GM12891 (cell line): Measurements from ENCODE around the gene LRRC8B.

ENCODE experiments used
- DNase-seq: peaks from one replicate; pipeline ENCODE4 v3.0.0; 2011; ENCODE audit warnings: low spot score; ENCODE audit not compliant: insufficient read length
- FAIRE-seq: peaks from 2 replicates; lab custom pipeline; 2011; peaks lifted over from hg19 to GRCh38; lab: Jason Lieb, UNC
- PAX5 ChIP-seq: IDR thresholded peaks from 2 replicates; pipeline ENCODE4 v1.6.1; 2011; ENCODE audit warnings: low read length, moderate library complexity, mild to moderate bottlenecking; ENCODE audit not compliant: insufficient read depth, severe bottlenecking
- POLR2A ChIP-seq: IDR thresholded peaks from 2 replicates; pipeline ENCODE4 v1.6.1; 2011; ENCODE audit warnings: low read depth, low read length, control low read depth
- POLR2AphosphoS5 ChIP-seq: IDR thresholded peaks from 2 replicates; pipeline ENCODE4 v1.6.1; 2011; ENCODE audit warnings: low read depth, low read length, control low read depth
- POU2F2 ChIP-seq: IDR thresholded peaks from 2 replicates; pipeline ENCODE4 v1.6.1; 2011; ENCODE audit warnings: low read depth, mild to moderate bottlenecking, control low read depth, low read length, moderate library complexity
- SPI1 ChIP-seq: IDR thresholded peaks from 2 replicates; pipeline ENCODE4 v1.6.1; 2011; ENCODE audit warnings: low read depth, low read length, control low read depth
- TAF1 ChIP-seq: IDR thresholded peaks from 2 replicates; pipeline ENCODE4 v1.6.1; 2011; ENCODE audit warnings: low read depth, low read length, control low read depth

Gene LRRC8B

DNA sequence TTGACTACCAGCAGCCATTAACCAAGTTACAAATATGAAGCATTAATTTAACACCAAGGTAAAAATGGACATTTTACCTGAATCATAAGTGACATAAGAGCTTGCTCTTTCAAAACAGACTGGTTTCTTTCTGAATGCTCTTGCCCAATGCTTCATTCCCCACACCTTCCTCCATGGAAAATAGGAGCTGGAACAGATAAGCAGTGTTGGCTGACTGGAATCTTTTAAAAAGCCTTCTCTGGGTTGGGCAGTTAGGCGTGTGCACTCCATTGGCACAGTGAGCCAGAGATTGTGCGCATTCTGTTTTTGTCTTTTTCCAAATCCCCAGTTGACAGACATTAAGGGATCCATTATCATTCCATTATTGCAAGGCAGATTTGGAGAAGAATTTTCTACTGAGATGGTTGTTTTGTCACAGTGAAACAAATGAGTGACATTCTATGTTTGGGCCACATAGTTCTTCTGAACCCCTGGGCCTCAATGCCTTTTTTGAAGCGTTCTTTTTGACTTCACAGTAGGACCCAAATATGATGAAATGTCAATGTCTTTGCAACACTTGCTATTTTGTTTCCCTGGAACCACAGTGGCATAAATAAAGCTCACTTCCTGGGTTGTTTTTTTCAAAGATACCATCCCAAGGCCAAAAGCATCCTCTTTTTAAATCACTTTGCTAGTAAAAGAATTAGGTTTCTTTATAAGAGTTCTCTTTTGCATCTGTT, 32.3 kb downstream of the LRRC8B start:
- TF ChIP-seq POLR2A: no peak
- DNase-seq (no peak), FAIRE-seq (no peak)

DNA sequence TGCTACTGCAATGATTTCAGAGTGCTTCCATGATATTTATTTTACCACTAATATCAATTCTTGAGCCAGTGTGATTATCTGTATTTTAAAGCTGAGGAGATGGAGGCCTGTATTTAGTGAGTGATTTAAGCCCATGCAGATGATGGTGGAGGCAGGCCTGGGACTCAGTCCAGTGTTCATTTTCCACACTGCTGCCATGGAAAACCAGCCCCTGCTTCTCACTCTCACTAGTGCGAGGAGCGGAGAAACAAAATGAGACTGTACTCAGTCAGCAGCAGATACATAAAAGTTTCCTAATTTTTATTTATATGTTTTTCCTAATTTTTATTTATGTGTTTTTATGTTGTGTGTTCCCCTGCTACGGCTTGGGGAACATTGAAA, 32.8 kb downstream of the LRRC8B start:
- FAIRE-seq (no peak), DNase-seq (no peak)
- TF ChIP-seq SPI1 (no peak), POLR2AphosphoS5 (no peak), POLR2A (no peak), TAF1 (no peak), POU2F2 (no peak), PAX5 (no peak)

DNA sequence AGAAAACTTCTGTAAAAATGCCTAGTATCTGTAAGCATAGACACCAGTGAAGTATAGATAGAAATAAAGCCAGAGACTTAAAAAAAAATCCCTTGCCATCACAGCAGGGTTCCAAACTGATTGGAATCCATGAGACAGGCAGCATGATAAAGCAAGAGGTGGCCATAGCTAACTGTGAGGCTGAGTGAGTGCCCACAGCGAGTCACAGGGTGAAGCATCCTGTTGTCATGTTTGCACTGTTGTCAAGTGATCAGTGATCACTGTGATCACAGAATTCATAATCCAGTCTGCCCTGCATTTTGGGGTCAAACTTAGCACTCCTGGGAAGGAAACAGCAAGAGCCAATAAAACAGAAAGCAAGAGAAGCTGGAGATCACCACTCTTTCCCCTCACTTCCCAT, 33.3 kb downstream of the LRRC8B start:
- no peak for DNase-seq
- FAIRE-seq: peak; percentile 5
- TF ChIP-seq TAF1 (no peak), POLR2AphosphoS5 (no peak), SPI1 (no peak), POLR2A (no peak), POU2F2 (no peak), PAX5 (no peak)

DNA sequence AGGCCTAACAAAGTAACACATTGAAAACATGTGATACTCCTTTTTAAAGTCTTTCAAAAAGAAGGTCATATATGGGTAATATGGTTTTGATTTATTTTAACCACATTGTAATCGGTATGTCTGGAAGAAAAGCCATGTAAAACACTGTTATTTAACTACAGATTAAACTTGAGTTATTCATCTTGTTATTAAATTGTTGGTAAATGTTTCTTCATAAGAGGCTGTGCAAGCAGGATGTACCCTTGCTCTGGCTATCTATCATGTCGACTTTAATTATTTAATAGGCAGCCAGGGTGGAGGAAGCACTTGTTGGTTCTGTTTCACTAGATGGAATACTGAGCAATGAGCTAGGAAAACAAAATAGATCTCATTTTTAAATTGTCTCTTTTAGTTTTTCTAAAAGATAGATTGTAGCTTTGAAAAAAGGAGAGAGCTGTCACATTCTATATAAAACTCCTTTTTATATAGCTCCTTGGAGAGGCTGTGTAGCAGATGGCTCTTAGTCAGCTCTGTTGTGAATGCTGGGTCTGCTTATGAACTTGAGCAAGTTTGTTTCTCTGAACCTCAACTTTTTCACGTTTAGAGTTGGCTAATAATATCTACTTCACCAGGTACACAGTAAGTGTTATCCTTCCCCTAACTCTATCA, 39.5 kb downstream of the LRRC8B start:
- FAIRE-seq: no peak
- TF ChIP-seq PAX5 (no peak), POU2F2 (no peak), SPI1 (no peak), POLR2AphosphoS5 (no peak), POLR2A (no peak), TAF1 (no peak)
- DNase-seq: no peak

DNA sequence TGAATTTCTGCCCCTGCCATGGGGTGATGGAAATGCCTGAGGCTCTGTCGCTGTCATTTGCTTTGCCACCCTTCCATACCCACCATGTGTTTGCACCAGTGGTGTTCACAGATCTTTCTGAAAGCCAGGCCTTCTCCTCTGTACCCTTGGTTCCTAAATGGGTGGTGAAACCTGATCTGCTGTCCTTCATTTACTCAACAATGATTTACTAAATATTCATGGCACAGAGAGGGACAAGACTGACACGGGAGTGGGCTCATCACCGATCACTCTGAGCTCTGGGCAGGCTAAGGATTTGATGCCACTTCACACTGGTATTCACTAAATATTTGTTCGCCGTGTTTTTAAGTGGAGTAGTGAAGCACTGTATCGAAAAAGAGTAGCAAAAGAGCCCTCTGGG, 40.9 kb downstream of the LRRC8B start:
- DNase-seq: no peak
- FAIRE-seq: no peak
- TF ChIP-seq POLR2AphosphoS5 (no peak), TAF1 (no peak), PAX5 (no peak), SPI1 (no peak), POLR2A (no peak)

DNA sequence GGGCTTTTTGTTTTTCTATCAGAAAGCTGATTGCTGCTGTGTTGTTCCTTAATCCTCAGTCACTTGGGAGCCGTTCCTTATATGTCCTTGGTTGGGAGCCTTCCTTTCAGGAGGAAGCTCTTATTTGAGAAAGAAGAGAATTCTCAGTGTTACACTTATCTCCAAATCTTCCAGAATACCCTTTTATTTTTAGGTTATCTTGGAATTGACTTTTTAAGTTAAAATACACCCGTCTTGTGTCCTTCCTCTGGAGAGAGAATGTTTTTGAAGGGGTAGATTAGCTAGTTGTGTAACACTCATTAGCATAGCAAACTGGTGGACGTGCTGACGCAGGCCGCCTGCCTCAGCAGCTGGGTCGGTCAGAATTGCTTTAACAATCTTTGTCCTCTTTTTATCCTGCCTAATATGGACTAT, 42.1 kb downstream of the LRRC8B start:
- no peak for DNase-seq
- no peak for FAIRE-seq
- TF ChIP-seq SPI1 (no peak), TAF1 (no peak), POLR2AphosphoS5 (no peak), PAX5 (no peak), POU2F2 (no peak), POLR2A (no peak)

DNA sequence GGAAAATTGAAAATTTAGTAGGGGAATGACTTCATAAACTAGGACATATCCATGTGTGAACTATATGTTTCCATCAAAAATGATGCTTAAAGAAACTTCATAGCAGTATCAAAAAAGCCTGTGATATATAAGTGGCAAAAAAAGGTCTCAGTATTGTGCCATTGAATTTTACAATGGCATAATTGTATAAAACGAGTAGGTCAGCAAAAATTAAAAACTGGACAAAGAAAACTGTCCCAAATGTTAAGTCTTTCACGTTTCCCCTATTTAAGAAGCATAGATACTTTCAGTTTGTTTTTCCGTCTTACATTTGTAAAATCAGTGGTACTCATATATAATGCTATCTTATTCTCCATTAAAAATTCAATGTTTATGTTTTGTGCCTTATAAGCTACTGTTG, 43.2 kb downstream of the LRRC8B start:
- TF ChIP-seq PAX5 (no peak), POLR2AphosphoS5 (no peak)
- no peak for FAIRE-seq
- no peak for DNase-seq

DNA sequence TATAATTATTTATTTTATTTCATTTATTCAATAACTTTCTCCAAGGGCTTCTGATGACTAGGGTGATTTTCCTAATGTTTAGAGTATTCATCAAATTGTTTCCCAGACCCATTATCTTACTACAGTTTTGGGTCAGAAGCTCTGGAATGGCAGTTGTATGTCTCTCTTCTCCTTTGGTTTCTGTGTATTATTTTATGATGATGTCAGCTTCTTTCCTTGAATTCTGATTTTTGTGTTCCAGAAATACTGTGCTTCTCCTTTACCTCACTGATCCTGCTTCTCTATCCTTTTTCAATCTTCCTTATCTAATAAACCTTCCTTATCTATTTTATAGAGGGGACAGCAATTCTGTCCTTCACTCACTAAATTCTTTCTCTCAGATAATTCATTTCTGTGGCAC, 48.8 kb downstream of the LRRC8B start:
- no peak for DNase-seq
- FAIRE-seq: no peak

DNA sequence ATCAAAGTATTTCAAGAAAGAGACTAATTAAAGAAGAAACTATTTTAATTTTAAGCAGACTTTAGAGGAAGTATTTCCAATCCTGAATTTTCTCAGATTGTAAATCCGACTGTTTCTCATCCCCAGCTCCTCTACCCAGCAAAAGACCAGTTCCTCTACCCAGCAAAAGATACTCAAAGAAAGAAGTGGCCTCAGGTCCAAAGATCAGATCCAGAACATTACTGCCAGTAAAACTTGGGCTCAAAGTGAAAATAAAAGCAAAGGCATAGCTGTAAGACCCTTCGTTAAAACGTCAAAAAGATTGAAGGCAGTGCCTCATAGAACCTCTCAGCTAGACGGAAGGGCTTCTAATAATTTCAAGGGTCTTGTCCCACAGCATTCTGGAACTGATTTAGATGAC, 50.0 kb downstream of the LRRC8B start:
- DNase-seq (no peak), FAIRE-seq (no peak)
- no peak for TF ChIP-seq SPI1
- no peak for TF ChIP-seq PAX5
- TF ChIP-seq POLR2AphosphoS5: no peak
- no peak for TF ChIP-seq TAF1
- no peak for TF ChIP-seq POLR2A
- TF ChIP-seq POU2F2: no peak

More for the DNA sequence above, 48.8 kb downstream of the LRRC8B start:
- TF ChIP-seq POU2F2 (no peak), POLR2AphosphoS5 (no peak), TAF1 (no peak), PAX5 (no peak)

DNA sequence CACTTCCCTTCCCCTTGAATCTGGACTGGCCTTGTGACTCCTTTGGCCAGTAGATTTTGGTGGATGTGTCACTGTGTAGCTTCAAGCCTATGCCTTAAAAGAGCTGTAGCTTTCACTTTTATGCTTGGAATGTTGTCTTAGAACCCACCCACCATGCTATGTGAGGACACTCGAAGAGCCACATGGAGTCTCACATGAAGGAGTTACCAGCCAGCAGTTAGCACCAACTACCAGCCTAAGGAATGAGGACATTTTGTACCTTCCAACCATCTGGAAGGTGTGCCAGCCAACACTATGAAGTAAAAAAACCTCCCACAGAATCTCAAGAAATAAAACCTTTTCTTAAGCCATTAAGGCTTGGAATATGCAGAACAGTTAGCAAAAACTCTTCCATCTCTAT, 50.6 kb downstream of the LRRC8B start:
- no peak for DNase-seq
- TF ChIP-seq POU2F2 (no peak), PAX5 (no peak), TAF1 (no peak), POLR2A (no peak)
- FAIRE-seq: no peak
